GM21737 (cell line): Measurements from ENCODE around the gene TPK1.
A peak's percentile ranks its signal among the peaks of the same experiment; 100 is the strongest.

Experiments
- ATAC-seq: cut with Tn5 transposase; IDR thresholded peaks from one replicate; pipeline ENCODE4 v1.9.1; 2021; ENCODE audit warnings: mild to moderate bottlenecking, moderate library complexity; ENCODE audit not compliant: unreplicated experiment

TPK1 gene

DNA sequence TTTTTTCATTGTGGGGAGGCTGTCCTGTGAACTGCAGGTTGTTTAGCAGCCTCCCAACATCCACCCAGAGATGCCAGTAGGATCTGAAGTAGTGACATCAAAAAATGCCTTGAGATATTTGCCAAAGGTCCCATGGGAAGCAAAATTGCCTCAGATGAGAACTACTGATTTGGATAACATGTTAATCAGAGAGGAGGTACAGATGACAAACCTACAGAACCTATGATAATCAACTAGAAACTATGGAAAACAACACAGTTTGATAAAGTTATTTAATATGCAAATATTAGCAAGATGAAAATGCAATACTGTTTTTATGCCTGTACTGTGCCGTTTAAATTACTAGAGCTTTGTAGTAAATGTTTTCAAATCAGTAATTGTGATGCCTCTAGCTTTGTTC is 341.5 kb downstream of the TPK1 start:
- ATAC-seq = no peak

DNA sequence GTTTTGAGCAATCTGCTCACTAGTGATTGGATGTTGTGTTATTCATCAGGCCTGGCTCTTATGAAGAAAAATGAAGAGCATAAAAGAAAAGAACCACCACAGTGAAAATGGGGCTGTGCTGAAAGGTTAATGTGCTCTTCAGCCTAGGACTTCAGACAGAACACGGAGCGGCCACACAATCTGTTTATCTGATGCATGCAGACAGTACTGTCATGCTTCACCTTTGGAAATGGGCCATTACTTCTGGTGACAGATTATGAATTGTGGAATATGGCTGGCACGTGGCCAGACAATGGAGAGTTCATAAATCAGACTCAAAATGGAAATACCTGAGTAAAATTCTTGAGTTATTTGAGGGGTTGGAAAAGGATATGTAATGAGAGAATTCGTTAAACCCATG is 346.3 kb downstream of the TPK1 start:
- no peak for ATAC-seq

DNA sequence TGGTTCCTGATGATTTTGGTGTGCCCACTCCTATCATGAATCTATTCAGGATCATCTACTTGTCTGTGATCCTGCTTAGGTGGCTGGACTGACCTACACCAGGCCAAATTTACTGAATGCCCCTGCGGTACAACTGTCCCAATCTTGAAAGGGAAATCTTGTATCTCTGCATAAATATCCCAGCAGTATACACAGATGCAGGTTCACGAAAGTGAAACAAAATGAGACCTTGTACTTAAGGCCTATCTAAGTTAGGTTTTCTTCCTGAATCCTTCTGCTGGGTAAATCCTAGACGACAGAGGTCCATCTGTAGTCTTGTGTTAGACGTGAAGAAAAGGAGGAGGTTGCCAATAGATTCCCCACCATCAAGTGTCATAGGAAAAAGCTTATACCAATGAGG is 346.9 kb downstream of the TPK1 start:
- ATAC-seq = no peak

DNA sequence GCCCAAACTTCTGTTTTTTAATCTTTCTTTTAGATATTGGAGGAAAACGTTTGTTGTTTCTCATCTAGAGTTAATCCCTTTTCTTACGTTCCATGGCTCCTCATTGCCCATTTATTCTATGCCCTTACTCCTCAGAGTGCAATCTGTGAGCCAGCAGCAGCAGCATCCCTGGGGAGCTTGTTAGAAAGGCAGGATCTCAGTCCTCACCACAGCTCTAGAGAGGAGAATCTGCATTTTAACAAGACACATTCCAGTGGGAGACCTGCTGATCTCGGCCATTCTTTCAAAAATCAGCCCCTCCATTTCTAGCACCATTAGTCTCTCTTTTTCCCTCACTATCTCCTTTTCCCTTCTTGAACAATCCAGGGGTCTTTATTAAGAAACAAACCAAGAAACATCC is 348.0 kb downstream of the TPK1 start:
- no peak for ATAC-seq

DNA sequence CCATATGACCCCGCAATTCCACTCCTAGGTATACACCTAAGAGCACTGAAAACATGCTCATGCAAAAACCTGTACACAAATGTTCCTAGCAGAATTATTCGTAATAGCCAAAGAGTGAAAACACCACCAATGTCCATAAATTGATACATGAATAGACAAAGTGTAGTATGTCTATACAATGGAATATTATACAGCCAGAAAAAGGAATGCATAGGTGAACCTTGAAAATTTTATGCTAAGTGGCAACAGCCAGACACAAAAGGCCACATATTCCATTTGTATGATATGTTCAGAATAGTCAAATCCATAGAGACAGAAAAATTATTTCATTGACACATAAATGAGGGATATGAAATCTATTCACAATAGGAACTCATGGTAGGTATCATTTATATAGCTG is 351.4 kb downstream of the TPK1 start:
- ATAC-seq = no peak

DNA sequence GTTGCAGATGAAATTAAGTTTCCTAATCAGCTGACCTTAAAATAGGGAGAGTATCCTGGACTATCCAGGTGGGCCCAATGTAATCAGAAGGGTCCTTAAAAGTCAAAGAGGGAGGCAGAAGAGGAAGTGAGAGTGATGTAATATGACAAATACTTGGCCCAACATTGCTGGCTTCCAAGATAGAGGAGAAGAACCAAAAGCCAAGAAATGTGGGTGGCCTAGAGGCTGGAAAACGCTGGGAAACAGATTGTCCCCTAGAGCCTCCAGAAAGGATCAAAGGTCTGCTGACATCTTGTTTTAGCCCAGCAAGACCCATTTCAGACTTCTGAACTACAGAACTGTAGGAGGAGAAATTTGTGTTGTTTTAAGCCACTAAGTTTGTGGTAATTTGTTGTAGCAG is 352.7 kb downstream of the TPK1 start:
- ATAC-seq = no peak

DNA sequence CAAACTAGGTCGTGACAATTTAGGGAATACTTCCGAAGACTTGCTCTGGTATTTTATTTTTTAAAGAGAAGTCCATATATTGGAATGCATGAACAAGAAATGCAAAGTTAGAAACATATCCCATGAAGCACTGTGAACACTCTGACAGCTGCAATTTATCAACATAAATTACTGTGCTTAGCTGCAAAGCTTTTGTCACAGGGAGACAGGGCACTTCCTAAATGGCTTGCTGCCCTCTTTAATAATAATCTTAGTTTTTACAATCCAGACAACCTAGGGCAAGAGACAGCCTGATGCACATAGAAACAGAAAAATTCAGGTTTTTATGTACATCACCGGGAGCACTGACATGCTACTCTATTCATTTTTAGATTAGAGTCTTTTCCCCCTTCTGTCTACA is 354.0 kb downstream of the TPK1 start:
- no peak for ATAC-seq

DNA sequence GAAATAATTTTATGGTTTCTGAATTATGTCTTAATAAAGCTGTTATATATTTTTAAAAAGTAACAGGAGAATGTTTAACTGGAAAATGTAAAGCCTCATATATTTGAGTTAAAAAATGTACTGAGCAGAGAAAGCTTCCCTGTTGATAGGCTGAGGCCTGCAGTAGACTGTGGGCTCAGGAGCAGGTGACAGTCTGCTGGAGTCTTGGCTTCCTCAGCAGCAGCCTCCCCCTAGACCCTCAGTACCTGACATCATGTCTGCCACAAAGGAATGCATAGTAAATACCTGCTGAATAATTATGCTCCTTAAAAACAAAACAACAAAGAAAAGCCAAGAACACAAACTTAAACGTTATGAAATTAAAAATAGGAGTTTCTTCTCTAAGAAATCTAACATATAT is 358.5 kb downstream of the TPK1 start:
- no peak for ATAC-seq

DNA sequence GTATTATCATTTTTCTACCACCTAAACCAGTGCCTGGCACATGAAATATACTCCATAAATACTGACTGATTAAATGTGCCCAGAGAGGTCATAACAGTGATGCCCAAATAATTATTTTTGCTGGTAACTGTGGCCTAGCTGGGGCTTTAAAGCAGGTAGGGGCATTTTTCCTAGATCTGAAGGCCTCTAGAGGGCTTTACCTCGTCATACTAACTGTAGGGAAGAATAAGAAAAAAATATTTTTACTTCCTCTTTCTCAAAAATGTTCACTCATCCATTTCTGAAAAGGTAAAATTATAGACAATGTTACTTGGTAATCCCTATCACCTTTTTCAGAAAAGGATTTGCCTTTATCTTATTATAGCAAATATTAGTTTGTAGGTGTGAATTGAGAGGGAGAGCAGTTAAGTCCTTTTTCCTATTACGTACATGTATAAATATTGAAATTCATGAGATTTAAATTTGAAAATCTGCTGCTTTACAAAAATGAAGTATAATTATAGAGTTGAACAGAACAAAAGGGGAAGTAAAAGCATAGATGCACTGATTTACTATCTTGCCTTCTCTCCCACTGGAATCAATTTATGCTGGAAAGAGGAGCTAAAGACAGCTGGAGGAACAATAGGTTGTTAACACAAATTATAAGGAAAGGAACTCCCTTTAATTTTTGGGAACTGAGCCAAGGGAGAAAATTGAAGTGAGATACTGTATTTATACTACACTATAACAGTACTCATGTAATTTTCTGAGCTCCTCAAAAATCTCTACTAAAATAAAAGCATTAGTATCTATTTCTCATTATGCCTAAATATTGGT is 360.8 kb downstream of the TPK1 start:
- ATAC-seq = no peak

DNA sequence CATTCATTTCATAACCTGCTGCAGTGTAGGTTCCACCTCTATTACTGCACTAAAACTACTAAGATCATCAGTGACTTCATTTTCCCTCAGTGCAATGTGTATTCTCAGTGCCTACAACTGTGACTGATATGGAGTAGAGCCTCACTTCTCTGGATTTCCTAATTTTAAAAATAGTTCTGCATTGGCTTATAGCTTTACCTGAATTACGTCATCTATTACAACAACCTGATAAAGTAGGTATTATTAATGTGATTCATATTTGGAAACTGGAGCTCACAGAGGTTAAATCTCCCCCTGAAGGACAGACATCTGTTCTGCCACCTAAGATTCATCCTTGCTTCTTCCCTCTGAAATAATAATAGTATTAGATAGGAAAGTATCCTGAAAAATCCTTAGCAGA is 361.5 kb downstream of the TPK1 start:
- no peak for ATAC-seq

DNA sequence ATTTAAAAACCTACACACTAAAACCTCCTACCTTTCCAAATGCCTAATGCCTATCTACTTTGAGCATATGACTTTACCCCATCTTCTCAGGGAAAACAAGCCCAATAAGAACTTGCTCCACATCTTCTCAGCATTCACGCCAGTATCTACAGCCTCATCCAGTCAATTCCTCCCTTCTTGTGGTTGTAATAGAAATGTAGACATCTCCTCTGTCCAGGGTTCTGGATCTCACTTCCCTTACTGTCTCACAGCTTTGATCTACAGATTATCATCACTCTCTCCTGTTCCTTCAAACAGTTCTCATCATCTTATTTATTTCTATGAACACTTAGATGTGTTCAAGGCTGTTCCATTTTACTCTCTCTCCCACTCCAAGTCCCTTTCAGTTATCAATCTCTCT is 361.9 kb downstream of the TPK1 start:
- ATAC-seq = no peak

DNA sequence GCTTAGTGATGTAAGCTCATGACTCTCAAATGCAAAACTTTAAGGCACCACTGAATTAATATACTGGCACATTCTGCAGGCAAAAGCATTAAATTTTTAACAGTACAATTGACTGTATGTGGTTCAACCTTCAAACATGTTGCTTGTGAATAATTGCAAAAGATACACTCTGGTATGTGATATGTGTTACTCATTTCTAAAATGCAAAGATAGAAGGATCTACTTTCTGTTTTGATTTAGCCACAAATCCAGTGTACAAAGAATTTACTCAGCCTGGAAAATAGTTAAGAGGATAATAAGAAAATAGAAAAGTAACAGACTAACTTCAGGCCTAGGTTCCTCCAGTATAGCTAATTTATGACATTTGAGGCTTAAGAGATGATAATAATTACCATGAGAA is 365.8 kb downstream of the TPK1 start:
- no peak for ATAC-seq

DNA sequence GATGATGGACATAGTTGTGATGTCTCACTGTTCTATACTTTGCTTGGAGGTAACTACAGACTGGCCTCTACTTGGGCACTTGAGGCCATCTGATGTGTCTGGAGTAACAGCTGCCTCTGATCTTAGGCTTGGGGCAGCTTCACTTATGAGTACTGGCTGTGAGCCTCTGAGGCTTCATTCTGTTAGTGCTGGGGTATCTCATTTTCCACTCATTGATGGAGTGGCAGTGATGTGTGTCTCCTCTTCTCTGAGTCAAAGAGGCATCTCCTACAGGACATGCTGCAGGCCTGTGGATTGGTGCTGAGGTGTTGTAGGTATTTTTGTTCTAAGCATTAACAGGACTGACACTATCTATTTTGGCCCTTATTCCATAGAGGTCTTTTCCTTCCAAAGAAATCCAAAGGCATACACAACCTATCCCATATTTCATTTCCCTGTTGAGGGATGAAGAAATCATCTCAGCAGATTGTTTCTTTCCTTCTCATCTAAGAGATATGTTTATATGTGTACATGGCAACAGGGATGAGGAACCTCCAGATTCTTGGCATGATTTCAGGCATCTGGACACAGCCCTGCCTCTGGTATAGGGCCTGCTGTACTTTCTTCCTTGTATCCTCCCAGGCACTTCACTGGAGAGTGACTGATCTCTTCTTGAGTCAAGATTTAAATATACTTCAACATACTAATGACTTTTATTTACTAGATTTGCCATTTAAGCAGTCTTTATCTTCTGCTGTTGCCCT is 366.7 kb downstream of the TPK1 start:
- ATAC-seq = no peak

DNA sequence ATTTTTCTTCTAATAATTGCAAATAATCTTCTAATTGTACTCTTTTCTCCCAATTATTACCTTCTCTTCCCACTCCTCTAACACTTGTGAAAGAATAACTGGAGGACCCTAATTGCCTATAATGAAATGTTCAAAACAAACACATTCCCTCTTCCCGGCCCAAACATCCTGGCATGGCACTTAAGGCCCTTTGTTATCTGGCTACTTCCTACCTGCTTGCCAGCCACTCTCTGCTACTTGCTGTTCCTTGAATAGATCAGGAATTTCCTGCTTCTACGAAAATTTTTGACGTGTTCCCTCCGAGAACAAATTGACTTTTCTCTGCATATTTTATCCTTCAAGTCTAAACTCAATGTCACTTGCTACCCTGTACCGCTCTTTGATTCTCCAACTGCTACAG is 376.2 kb downstream of the TPK1 start:
- no peak for ATAC-seq

DNA sequence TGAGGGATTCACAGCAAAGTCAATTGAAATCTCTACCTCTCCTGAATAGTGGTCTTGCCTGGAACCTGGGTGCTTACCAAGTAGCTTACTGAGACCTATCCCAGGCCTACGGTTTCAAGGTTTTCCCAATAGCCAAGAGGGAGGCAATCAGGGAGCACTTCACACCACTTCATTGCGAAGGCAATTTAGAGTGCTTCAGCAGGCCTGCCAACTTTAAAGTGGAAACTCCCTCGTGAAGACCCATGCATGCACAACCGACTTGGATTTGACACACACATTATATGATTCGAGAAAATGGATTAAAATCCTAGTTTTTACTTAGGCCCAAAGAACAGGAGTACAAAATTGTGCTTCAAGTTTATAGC is 380.8 kb downstream of the TPK1 start:
- no peak for ATAC-seq

DNA sequence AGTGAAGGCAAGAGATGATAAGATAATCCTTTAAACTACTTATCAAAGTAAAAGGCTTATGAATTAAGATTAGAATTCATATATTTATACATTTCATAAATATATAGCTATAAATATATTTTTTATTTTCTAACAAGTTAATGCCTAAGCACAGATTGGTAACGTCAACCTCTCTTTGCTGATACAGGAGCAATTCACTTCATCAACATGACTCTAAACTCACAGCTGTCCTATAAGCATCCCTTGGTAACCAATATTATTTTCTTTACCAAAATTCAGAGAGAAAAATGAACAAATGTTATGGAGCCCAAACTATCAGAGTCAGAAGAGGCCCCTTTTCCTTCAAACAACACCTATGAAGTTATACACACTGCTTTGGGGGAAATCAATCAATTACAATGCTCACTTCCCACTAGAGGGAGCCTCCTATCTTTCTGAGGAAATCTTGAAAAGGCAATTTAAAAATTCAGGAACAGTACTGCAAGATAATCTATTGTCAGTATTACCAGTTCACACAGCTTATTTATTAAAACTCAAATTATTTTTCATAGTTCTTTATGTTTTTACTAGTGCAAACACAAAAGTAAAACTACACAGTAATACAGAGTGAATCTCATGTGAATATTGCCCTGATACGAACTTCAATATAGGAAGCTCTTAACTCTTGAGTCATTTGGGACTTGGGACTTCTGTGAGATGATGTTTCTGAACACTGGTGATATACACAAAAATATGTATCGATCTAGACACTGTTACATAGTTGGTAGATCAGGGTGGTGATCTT is 381.4 kb downstream of the TPK1 start:
- ATAC-seq = no peak

DNA sequence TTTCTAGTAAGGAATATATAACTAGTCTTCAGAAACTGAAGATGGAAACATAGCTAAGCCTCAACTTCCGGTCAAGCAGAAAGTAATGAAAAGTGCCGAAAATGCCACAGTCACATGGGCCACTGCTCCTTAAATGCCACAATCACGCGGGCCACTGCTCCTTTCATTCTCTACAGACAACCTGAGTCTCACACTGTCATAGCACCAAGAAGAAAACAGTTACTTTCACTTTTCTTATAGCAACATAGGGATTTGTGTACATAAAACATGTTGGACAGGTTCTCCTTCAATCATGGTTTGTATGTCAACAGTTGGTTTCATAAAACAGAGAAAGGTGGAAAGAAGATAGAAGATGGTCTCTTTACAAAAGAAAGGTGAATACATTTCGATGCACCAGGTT is 383.8 kb downstream of the TPK1 start:
- ATAC-seq = peak; percentile 64

DNA sequence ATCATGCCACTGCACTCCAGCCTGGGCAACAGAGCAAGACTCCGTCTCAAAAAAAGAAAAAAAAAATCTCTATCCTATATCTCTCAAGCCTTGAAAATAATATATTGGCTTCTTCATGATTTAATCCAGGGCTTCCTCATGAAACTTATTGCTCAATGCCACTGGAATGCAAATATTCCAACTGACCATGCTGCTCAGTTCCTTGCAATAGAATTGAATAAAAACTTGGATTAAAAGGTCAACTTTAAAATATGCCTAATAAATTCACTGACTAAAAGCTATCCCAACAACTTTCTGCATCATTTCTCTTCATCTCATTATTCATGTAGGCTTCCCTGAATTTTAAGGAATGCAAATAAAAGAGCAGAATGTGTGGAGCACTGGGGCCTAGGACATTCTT is 390.3 kb downstream of the TPK1 start:
- no peak for ATAC-seq

DNA sequence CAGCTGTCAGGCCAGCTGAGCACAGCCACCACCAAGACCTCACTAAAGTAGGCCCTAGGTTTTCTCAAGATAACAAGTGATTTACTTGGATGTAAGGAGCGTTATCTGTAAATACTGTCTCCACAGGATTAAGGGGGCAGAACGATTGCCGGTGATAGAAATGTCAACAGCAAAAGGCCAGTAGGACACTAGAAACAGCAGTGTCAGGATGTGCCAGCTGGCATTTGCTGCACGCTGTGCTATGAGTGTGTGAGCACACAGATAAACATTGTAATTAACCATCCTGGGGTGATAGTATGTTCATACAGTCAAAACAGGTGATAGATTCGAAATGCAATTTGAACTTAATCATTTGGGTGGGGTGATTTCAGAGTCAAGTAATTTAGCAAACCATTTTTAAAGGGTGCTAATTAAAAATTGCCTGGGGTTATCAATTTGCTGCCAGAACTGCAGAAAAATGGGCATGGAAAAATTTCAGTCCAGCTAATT is 396.1 kb downstream of the TPK1 start:
- ATAC-seq = no peak

DNA sequence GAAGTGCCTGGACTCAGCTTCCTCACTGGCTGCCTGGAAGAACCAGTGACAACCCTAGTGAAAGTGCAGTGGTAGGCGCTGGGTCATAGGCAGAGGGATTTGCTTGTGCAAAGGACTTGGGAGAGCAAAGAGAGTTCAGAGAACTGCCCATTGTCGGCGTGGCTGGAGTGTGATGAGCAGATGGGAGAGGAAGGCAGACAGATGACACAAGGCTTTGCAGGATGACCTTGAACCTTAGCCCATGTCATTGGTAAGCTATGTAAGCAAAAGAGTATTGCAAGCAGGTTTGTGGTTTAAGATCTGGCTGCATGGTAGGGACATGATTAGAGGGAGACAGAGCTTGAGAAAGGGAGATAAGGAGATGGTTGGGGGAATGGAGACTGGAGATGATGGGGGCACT is 397.1 kb downstream of the TPK1 start:
- ATAC-seq = no peak

DNA sequence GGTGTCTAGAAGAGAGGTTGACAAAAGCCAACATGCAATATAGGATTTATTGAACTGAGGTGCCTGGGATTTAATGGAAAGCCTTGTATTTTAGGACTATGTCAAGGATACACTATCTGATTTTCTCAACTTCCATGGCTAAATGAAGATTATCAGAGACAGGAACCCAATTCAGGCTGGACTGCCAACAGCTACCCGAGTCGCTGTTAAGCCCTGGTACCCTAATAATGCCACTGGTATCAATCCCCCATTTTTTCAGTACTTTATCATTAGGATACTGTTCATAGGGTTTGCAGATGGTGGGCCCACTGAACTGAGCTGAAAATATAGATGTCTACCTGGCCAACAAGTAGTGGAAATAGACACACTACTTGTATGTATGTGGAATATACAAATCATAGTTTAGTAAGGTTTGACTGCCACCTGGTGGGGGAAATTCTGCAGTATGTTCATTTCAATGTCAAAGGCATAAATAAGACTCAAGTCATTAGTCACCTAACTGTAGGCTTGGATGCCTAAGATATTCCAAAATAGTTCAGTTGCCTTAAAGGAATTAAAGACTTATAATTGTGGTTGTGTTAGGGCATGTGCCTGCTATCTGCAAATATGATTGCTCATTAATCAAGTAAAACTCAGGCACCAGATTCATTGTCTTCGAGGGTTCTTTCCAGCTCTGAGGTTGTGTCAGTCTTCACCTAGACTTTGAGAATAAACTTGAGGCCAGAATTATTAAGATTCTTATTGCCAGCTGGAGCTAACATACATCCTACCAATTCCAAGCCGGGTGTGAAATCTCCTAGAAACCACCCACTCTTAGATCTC is 398.3 kb downstream of the TPK1 start:
- no peak for ATAC-seq
